HepG2 (cell line): ENCODE data around the gene TMEM238. TPM values are rescaled to one million over a fixed set of nuclear protein-coding genes. Genes with fewer than 3 reads are reported as not detected.

Experiments
- ATAC-seq: fragments of 200-7000 bp; cut with Tn5 transposase; 3 replicates; pipeline ENCODE4 v1.9.1; 2020; ENCODE audit warnings: mild to moderate bottlenecking, moderate library complexity
- BruUV-seq: library from RNA; stranded (reverse); fragments of 400-500 nt; replicated peaks from 2 replicates; lab custom pipeline; 2021; lab: Mats Ljungman, UMichigan
- CTCF ChIA-PET: fragments of 300-600 bp; formaldehyde crosslinking; extraction: SDS; loops from one replicate; lab custom pipeline; 2021; ENCODE audit warnings: low total read pairs, inconsistent platforms, low intra/inter-chr PET ratio; lab: Yijun Ruan, JAX
- POLR2A ChIA-PET: fragments of 350-600 bp; sonication (Branson Sonifier 250); formaldehyde crosslinking; loops from one replicate; lab custom pipeline; 2020; ENCODE audit warnings: antibody characterized with exemption, inconsistent platforms; lab: Yijun Ruan, JAX
- DNase-seq: peaks from one replicate; pipeline ENCODE4 v3.0.0-alpha.2; 2015; ENCODE audit warnings: low spot score
- FAIRE-seq: peaks from 3 replicates; lab custom pipeline; 2011; peaks lifted over from hg19 to GRCh38; lab: Jason Lieb, UNC
- H2AFZ ChIP-seq: one replicate; pipeline ENCODE4 v1.6.1; 2011; ENCODE audit warnings: low read length, inconsistent platforms
- H3K27ac ChIP-seq: fragments of 300-600 bp; 3 replicates; pipeline ENCODE4 v1.8.0; 2011; ENCODE audit warnings: mixed run types, mild to moderate bottlenecking, mixed read lengths, low read length, inconsistent platforms; ENCODE audit not compliant: insufficient read depth; ENCODE audit errors: extremely low read length
- H3K27me3 ChIP-seq, 2 experiments: fragments of 200-600 bp in 1 of 2; 2 replicates in 1 of 2; 3 replicates in 1 of 2; pipeline versions ENCODE4 v1.6.0 to v1.8.0; 2011; ENCODE audit warnings: low read length in 2 of 2, mild to moderate bottlenecking in 2 of 2, moderate library complexity in 2 of 2, inconsistent platforms in 1 of 2; ENCODE audit not compliant: insufficient read depth in 2 of 2, control insufficient read depth in 1 of 2
- H3K36me3 ChIP-seq, 2 experiments: fragments of 200-600 bp in 1 of 2; replicated peaks in 1 of 2; 2 replicates in 1 of 2; 3 replicates in 1 of 2; pipeline versions ENCODE4 v1.5.1 to v1.8.0; 2011; ENCODE audit warnings: low read length in 2 of 2, inconsistent platforms in 1 of 2; ENCODE audit not compliant: insufficient read depth in 2 of 2, control insufficient read depth in 1 of 2
- H3K4me1 ChIP-seq: 2 replicates; pipeline ENCODE4 v1.5.1; 2012; ENCODE audit warnings: low read length, inconsistent platforms; ENCODE audit not compliant: insufficient read depth
- H3K4me2 ChIP-seq: 2 replicates; pipeline ENCODE4 v1.6.0; 2011; ENCODE audit warnings: low read depth, low read length, inconsistent platforms
- H3K4me3 ChIP-seq, 3 experiments: fragments of 200-600 bp in 1 of 3; sonication (generic), shearing (Covaris generic) in 1 of 3; replicated peaks in 1 of 3; 2 replicates each; pipeline ENCODE4 v1.5.1; 2011 to 2016; ENCODE audit warnings: low read length in 3 of 3, inconsistent platforms in 2 of 3, low read depth in 2 of 3, mild to moderate bottlenecking in 2 of 3, control low read depth in 1 of 3, mixed read lengths in 1 of 3; ENCODE audit not compliant: insufficient read depth in 1 of 3
- H3K79me2 ChIP-seq: one replicate; pipeline ENCODE4 v1.6.1; 2011; ENCODE audit warnings: low read length, inconsistent platforms; ENCODE audit not compliant: insufficient read depth
- H3K9ac ChIP-seq: 2 replicates; pipeline ENCODE4 v1.6.0; 2011; ENCODE audit warnings: mild to moderate bottlenecking, low read depth, low read length, inconsistent platforms; ENCODE audit not compliant: insufficient read depth
- H3K9me3 ChIP-seq: 2 replicates; pipeline ENCODE4 v1.5.1; 2012; ENCODE audit warnings: mild to moderate bottlenecking, low read length
- H4K20me1 ChIP-seq: 2 replicates; pipeline ENCODE4 v1.6.0; 2011; ENCODE audit warnings: inconsistent platforms, mild to moderate bottlenecking, low read length, moderate library complexity; ENCODE audit not compliant: insufficient read depth
- FOXM1 ChIP-seq: sonication (generic); formaldehyde crosslinking; IDR thresholded peaks from 2 replicates; pipeline ENCODE4 v1.5.0; 2020; ENCODE audit warnings: missing genetic modification reagents
- RXRA ChIP-seq: sonication (generic); formaldehyde crosslinking; IDR thresholded peaks from 2 replicates; pipeline ENCODE4 v1.5.1; 2020; ENCODE audit warnings: missing genetic modification reagents
- SALL2 ChIP-seq: sonication (generic); formaldehyde crosslinking; IDR thresholded peaks from 2 replicates; pipeline ENCODE4 v1.8.1; 2023; ENCODE audit warnings: mild to moderate bottlenecking, missing genetic modification reagents, inconsistent platforms
- TP53 ChIP-seq: sonication (generic); formaldehyde crosslinking; conservative IDR thresholded peaks from 2 replicates; pipeline ENCODE4 v1.4.0; 2020; ENCODE audit warnings: missing genetic modification reagents
- ZKSCAN8 ChIP-seq: IDR thresholded peaks from 2 replicates; pipeline ENCODE4 v1.6.1; 2016; ENCODE audit warnings: borderline replicate concordance, missing genetic modification reagents, missing compliant biosample characterization
- ZNF121 ChIP-seq: sonication (generic); formaldehyde crosslinking; IDR thresholded peaks from 2 replicates; pipeline ENCODE4 v1.5.0; 2020; ENCODE audit warnings: mild to moderate bottlenecking, missing genetic modification reagents
- ZNF180 ChIP-seq: sonication (generic); formaldehyde crosslinking; IDR thresholded peaks from 2 replicates; pipeline ENCODE4 v1.4.0; 2020; ENCODE audit warnings: low read depth, missing genetic modification reagents, borderline replicate concordance
- ZNF383 ChIP-seq: sonication (generic); formaldehyde crosslinking; IDR thresholded peaks from 2 replicates; pipeline ENCODE4 v1.4.0; 2020; ENCODE audit warnings: missing genetic modification reagents, mild to moderate bottlenecking, borderline replicate concordance
- ZNF740 ChIP-seq: sonication (generic); formaldehyde crosslinking; IDR thresholded peaks from 2 replicates; pipeline ENCODE4 v1.4.0; 2020; ENCODE audit warnings: missing genetic modification reagents
- ZNF777 ChIP-seq: sonication (generic); formaldehyde crosslinking; IDR thresholded peaks from 2 replicates; pipeline ENCODE4 v1.4.0; 2020; ENCODE audit warnings: missing genetic modification reagents
- WGBS: methylation state at CpG from one replicate; pipeline ENCODE4 v1.1.6; 2017; ENCODE audit warnings: low lambda C conversion rate; 5-methylcytosine and 5-hydroxymethylcytosine counted together
- in situ Hi-C: cut with HindIII; loops from 2 replicates; pipeline ENCODE4 v1.10.0; 2017; ENCODE audit warnings: low pct_unique_long_range_greater_than_20kb; ENCODE audit not compliant: extremely low pct_ligation_motif_present
- intact Hi-C: fragments of 100-400 bp; cut with micrococcal nuclease; formaldehyde crosslinking; loops from one replicate; pipeline ENCODE4 v1.10.0; 2022; ENCODE audit not compliant: unreplicated experiment
- polyA plus RNA-seq, 8 experiments: library from polyadenylated mRNA; depleted of rRNA in 3 of 8; stranded (reverse) in 7 of 8; unstranded in 1 of 8; fragments of >200 nt; fragmentation: Illumina TruSeq in 4 of 8; extraction: Trizol in 4 of 8; gene quantifications; 2 replicates each; pipeline versions ENCODE4 v1.2.1 to v1.2.3, GENCODE V29; 2011 to 2016; ENCODE audit warnings: low read depth in 4 of 8, missing spikeins in 1 of 8, mixed read lengths in 1 of 8; ENCODE audit not compliant: insufficient read depth in 1 of 8
- total RNA-seq, 5 experiments: library from RNA; depleted of rRNA; stranded (reverse); fragments of >200 nt; fragmentation: Illumina TruSeq; extraction: Trizol; gene quantifications; 2 replicates each; pipeline ENCODE4 v1.2.3, GENCODE V29; 2016; ENCODE audit warnings: low read depth in 1 of 5
- TF ChIP-seq, protein P1 (sequence below): sonication (generic); formaldehyde crosslinking; IDR thresholded peaks from 2 replicates; pipeline ENCODE4 v1.8.0; 2022; ENCODE audit warnings: low read depth, missing genetic modification reagents
- TF ChIP-seq, protein P2 (sequence below): sonication (generic); formaldehyde crosslinking; IDR thresholded peaks from 2 replicates; pipeline ENCODE4 v1.4.0; 2020; ENCODE audit warnings: missing genetic modification reagents
- TF ChIP-seq, protein P3 (sequence below): sonication (generic); formaldehyde crosslinking; IDR thresholded peaks from one replicate; pipeline ENCODE4 v1.5.1; 2020; ENCODE audit warnings: mild to moderate bottlenecking, missing genetic modification reagents; ENCODE audit errors: not compliant biosample characterization

Gene TMEM238
- total and polyA plus RNA-seq, 2 of the 13 experiments (the other 11 are each of a cell fraction or from before 2014, with no cell fraction given): not detected

- no peaks in the 10 kb centered on the region for H3K36me3 ChIP-seq
- ATAC-seq (no peak), FAIRE-seq (no peak), DNase-seq (no peak)
- H3K79me2 ChIP-seq: no peaks in the 10 kb centered on the region
- H2AFZ ChIP-seq: no peak overlapping the region
- no peaks in the 10 kb centered on the region for H3K9me3 ChIP-seq
- H3K27ac ChIP-seq: no peak overlapping the region
- BruUV-seq: no TSS peak
- ChIA-PET POLR2A (no interaction called here), CTCF (no interaction called here)
- intact Hi-C loops (no loop called here), in situ Hi-C loops (no loop called here)
- H3K9ac ChIP-seq: no peak overlapping the region
- no peak overlapping the region for H3K4me2 ChIP-seq
- 16% methylated on average over 5 of the region's 13 CpGs for WGBS
- peaks cover 19% of the 10 kb centered on the region for H3K4me1 ChIP-seq
- 0 out of 2 replicates have a peak, but pooled peaks cover 4% of the 10 kb centered on the region for H4K20me1 ChIP-seq
- no peak overlapping the region for H3K4me3 ChIP-seq
- H3K27me3 ChIP-seq: peaks cover 10 to 66% of the 10 kb centered on the region in 2 experiments; a peak in 4 of 5 replicates
- no peak for TF ChIP-seq ZNF777
- TF ChIP-seq, protein P1, sequence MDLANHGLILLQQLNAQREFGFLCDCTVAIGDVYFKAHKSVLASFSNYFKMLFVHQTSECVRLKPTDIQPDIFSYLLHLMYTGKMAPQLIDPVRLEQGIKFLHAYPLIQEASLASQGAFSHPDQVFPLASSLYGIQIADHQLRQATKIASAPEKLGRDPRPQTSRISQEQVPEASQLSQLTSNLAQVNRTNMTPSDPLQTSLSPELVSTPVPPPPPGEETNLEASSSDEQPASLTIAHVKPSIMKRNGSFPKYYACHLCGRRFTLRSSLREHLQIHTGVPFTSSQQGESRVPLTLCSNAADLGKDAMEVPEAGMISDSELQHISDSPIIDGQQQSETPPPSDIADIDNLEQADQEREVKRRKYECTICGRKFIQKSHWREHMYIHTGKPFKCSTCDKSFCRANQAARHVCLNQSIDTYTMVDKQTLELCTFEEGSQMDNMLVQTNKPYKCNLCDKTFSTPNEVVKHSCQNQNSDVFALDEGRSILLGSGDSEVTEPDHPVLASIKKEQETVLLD (CRISPR knock-in tag): no peak
- TF ChIP-seq, protein P2, sequence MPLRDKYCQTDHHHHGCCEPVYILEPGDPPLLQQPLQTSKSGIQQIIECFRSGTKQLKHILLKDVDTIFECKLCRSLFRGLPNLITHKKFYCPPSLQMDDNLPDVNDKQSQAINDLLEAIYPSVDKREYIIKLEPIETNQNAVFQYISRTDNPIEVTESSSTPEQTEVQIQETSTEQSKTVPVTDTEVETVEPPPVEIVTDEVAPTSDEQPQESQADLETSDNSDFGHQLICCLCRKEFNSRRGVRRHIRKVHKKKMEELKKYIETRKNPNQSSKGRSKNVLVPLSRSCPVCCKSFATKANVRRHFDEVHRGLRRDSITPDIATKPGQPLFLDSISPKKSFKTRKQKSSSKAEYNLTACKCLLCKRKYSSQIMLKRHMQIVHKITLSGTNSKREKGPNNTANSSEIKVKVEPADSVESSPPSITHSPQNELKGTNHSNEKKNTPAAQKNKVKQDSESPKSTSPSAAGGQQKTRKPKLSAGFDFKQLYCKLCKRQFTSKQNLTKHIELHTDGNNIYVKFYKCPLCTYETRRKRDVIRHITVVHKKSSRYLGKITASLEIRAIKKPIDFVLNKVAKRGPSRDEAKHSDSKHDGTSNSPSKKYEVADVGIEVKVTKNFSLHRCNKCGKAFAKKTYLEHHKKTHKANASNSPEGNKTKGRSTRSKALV (CRISPR knock-in tag): no peak
- TF ChIP-seq ZNF180 (CRISPR knock-in tag): no peak
- TF ChIP-seq RXRA (CRISPR knock-in tag): no peak
- no peak for TF ChIP-seq TP53 (CRISPR knock-in tag)
- TF ChIP-seq ZNF121: no peak
- TF ChIP-seq SALL2 (CRISPR knock-in tag): no peak
- no peak for TF ChIP-seq FOXM1 (CRISPR knock-in tag)
- no peak for TF ChIP-seq ZKSCAN8 (CRISPR knock-in tag)
- no peak for TF ChIP-seq ZNF383
- TF ChIP-seq, protein P3, sequence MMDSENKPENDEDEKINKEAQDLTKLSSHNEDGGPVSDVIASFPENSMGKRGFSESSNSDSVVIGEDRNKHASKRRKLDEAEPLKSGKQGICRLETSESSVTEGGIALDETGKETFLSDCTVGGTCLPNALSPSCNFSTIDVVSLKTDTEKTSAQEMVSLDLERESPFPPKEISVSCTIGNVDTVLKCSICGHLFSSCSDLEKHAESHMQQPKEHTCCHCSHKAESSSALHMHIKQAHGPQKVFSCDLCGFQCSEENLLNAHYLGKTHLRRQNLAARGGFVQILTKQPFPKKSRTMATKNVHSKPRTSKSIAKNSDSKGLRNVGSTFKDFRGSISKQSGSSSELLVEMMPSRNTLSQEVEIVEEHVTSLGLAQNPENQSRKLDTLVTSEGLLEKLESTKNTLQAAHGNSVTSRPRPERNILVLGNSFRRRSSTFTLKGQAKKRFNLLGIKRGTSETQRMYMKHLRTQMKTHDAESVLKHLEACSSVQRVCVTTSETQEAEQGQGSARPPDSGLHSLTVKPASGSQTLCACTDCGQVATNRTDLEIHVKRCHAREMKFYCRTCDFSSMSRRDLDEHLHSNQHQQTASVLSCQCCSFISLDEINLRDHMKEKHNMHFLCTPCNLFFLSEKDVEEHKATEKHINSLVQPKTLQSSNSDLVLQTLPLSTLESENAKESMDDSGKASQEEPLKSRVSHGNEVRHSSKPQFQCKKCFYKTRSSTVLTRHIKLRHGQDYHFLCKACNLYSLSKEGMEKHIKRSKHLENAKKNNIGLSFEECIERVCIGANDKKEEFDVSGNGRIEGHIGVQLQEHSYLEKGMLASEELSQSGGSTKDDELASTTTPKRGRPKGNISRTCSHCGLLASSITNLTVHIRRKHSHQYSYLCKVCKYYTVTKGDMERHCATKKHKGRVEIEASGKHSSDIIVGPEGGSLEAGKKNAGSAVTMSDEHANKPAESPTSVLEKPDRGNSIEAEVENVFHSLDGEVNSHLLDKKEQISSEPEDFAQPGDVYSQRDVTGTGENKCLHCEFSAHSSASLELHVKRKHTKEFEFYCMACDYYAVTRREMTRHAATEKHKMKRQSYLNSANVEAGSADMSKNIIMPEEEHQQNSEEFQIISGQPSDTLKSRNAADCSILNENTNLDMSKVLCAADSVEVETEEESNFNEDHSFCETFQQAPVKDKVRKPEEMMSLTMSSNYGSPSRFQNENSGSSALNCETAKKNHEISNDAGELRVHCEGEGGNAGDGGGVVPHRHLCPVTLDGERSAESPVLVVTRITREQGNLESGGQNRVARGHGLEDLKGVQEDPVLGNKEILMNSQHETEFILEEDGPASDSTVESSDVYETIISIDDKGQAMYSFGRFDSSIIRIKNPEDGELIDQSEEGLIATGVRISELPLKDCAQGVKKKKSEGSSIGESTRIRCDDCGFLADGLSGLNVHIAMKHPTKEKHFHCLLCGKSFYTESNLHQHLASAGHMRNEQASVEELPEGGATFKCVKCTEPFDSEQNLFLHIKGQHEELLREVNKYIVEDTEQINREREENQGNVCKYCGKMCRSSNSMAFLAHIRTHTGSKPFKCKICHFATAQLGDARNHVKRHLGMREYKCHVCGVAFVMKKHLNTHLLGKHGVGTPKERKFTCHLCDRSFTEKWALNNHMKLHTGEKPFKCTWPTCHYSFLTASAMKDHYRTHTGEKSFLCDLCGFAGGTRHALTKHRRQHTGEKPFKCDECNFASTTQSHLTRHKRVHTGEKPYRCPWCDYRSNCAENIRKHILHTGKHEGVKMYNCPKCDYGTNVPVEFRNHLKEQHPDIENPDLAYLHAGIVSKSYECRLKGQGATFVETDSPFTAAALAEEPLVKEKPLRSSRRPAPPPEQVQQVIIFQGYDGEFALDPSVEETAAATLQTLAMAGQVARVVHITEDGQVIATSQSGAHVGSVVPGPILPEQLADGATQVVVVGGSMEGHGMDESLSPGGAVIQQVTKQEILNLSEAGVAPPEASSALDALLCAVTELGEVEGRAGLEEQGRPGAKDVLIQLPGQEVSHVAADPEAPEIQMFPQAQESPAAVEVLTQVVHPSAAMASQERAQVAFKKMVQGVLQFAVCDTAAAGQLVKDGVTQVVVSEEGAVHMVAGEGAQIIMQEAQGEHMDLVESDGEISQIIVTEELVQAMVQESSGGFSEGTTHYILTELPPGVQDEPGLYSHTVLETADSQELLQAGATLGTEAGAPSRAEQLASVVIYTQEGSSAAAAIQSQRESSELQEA (CRISPR knock-in tag): no peak
- no peak for TF ChIP-seq ZNF740 (CRISPR knock-in tag)
Observed at GRCh38 chr19:55355213-55355821, 28.8 kb downstream of the TMEM238 start.
